ENCODE measurements around the gene RECK.

RECK gene

DNA sequence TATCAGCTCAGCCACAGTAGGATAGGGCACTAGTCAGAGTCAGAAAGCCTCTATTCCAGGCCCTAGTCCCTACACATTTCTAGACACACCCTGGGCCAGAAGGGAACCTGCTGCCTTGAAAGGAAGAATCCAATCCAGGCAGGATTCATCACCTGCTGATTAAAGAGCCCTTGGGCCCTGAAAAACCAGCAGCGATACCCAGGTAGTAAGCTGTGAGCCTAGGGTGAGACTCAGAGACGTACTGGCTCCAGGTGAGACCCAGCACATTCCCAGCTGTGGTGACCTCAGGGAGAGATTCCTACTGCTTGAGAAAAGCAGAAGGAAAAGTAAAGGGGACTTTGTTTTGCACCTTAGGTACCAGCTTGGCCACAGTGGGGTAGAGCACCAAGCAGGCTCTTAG, 137.1 kb downstream of the RECK start:
- Histone ChIP-seq H3K27ac (ENCODE audit: poor library complexity, severe bottlenecking) (no peak overlapping the region), H3K9me3 (ENCODE audit: severe bottlenecking) (no peaks in the 10 kb centered on the region), H3K4me1 (ENCODE audit: insufficient read depth, poor library complexity, severe bottlenecking) (no peaks in the 10 kb centered on the region), H3K36me3 (ENCODE audit: low read depth) (no peaks in the 10 kb centered on the region), H3K27me3 (ENCODE audit: insufficient read depth, poor library complexity, severe bottlenecking) (no peaks in the 10 kb centered on the region), H3K4me3 (ENCODE audit: severe bottlenecking) (no peak overlapping the region)
- TF ChIP-seq, protein P1, sequence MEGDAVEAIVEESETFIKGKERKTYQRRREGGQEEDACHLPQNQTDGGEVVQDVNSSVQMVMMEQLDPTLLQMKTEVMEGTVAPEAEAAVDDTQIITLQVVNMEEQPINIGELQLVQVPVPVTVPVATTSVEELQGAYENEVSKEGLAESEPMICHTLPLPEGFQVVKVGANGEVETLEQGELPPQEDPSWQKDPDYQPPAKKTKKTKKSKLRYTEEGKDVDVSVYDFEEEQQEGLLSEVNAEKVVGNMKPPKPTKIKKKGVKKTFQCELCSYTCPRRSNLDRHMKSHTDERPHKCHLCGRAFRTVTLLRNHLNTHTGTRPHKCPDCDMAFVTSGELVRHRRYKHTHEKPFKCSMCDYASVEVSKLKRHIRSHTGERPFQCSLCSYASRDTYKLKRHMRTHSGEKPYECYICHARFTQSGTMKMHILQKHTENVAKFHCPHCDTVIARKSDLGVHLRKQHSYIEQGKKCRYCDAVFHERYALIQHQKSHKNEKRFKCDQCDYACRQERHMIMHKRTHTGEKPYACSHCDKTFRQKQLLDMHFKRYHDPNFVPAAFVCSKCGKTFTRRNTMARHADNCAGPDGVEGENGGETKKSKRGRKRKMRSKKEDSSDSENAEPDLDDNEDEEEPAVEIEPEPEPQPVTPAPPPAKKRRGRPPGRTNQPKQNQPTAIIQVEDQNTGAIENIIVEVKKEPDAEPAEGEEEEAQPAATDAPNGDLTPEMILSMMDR (IDR thresholded peaks at IDR 0.05; ENCODE audit: poor library complexity, severe bottlenecking): no peak
- ATAC-seq (ENCODE audit: low read depth) (no peak), DNase-seq (ENCODE audit: low spot score) (no peak)
